ENCODE measurements around the gene KRTAP3-3.

The KRTAP3-3 gene

DNA sequence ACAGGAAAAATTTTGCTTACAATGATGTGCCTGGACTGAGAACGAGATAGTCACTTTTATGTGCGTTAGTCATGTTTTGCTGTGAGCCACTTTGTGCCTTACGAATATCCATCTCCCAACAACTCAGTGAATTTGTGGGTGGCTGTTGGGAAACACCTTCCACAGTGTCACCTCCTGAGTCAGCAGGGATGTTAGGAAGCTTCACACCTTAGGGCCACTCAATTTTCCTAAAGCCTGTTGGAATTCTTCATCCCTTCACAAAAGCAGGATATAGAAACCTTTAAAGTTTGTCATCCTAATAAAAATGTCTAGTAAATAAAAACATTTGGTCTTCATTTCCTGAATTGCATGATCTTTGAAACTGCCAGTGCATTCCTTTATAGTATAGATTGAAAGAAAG, 19.2 kb upstream of the KRTAP3-3 start:
- H2AFZ ChIP-seq (ENCODE audit: low read depth, low read length, severe bottlenecking) = no peak overlapping the region
- no peak overlapping the region for H3K4me3 ChIP-seq (ENCODE audit: insufficient read depth, low read length, poor library complexity, severe bottlenecking)
- H3K27ac ChIP-seq (ENCODE audit: low read depth, low read length) = no peak overlapping the region
- no peaks in the 10 kb centered on the region for H3K9me2 ChIP-seq (replicated peaks; ENCODE audit: insufficient read depth, low read length)
- TF ChIP-seq, protein P1, sequence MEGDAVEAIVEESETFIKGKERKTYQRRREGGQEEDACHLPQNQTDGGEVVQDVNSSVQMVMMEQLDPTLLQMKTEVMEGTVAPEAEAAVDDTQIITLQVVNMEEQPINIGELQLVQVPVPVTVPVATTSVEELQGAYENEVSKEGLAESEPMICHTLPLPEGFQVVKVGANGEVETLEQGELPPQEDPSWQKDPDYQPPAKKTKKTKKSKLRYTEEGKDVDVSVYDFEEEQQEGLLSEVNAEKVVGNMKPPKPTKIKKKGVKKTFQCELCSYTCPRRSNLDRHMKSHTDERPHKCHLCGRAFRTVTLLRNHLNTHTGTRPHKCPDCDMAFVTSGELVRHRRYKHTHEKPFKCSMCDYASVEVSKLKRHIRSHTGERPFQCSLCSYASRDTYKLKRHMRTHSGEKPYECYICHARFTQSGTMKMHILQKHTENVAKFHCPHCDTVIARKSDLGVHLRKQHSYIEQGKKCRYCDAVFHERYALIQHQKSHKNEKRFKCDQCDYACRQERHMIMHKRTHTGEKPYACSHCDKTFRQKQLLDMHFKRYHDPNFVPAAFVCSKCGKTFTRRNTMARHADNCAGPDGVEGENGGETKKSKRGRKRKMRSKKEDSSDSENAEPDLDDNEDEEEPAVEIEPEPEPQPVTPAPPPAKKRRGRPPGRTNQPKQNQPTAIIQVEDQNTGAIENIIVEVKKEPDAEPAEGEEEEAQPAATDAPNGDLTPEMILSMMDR (IDR thresholded peaks at IDR 0.05; ENCODE audit: insufficient read depth, low read length, poor library complexity, severe bottlenecking) = no peak
- TF ChIP-seq EZH2phosphoT487 (conservative IDR thresholded peaks at IDR 0.05; ENCODE audit: low read length) = no peak
- no peaks in the 10 kb centered on the region for H3K27me3 ChIP-seq (ENCODE audit: low read length)
- H3K36me3 ChIP-seq (ENCODE audit: low read length) = no peaks in the 10 kb centered on the region
- H3K9me3 ChIP-seq (ENCODE audit: insufficient read depth, low read length) = no peaks in the 10 kb centered on the region
- no peaks in the 10 kb centered on the region for H3K79me2 ChIP-seq (ENCODE audit: insufficient read depth, low read length)
- no peak overlapping the region for H3K9ac ChIP-seq (ENCODE audit: low read length)
- no peaks in the 10 kb centered on the region for H3F3A ChIP-seq (ENCODE audit: insufficient read depth)
- H3K4me2 ChIP-seq (ENCODE audit: low read depth, low read length, poor library complexity, severe bottlenecking) = no peak overlapping the region
- H4K20me1 ChIP-seq (ENCODE audit: low read depth, low read length) = no peaks in the 10 kb centered on the region

DNA sequence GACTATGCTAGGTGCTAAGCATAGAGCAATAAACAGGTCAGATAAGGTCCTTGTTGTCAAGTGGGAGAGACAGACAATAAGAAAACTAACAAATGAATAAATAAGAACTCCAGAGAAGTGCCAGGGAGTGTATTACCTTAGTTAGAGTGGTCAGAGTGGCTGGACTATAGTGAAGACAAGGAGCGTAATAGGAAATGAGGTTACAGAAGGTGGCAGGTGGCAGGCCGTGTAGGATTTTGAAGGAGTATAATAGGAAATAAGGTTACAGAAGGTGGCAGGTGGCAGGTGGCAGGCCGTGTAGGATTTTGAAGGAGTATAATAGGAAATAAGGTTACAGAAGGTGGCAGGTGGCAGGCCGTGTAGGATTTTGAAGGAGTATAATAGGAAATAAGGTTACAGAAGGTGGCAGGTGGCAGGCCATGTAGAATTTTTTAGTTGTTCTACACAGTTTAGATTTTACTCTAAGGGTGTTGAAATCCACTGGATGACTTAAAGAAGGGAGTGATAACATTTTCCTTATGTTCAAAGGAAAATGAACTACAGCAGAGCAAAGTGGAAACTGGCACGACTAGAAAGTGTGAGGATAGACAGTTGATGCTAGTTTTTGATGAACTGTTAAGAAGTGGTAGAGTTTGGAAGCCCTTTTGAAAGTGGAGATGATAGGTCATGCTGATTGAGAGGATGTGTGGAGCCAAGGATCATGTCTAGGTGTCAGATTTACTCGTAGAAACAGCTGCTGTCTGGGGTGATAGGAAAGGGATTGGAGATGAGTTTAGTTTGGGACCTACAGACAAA, 18.6 kb upstream of the KRTAP3-3 start:
- Histone ChIP-seq H3K9me3 (ENCODE audit: insufficient read depth, low read length) (no peaks in the 10 kb centered on the region), H3F3A (ENCODE audit: insufficient read depth) (no peaks in the 10 kb centered on the region), H3K9me2 (replicated peaks; ENCODE audit: insufficient read depth, low read length) (no peaks in the 10 kb centered on the region), H3K9ac (ENCODE audit: low read length) (no peak overlapping the region), H3K4me2 (ENCODE audit: low read depth, low read length, poor library complexity, severe bottlenecking) (no peak overlapping the region), H3K27me3 (ENCODE audit: low read length) (no peaks in the 10 kb centered on the region), H3K36me3 (ENCODE audit: low read length) (no peaks in the 10 kb centered on the region), H2AFZ (ENCODE audit: low read depth, low read length, severe bottlenecking) (no peak overlapping the region), H3K4me3 (ENCODE audit: insufficient read depth, low read length, poor library complexity, severe bottlenecking) (no peak overlapping the region), H4K20me1 (ENCODE audit: low read depth, low read length) (no peaks in the 10 kb centered on the region), H3K79me2 (ENCODE audit: insufficient read depth, low read length) (no peaks in the 10 kb centered on the region), H3K27ac (ENCODE audit: low read depth, low read length) (no peak overlapping the region)
- TF ChIP-seq, protein P1 (IDR thresholded peaks at IDR 0.05; ENCODE audit: insufficient read depth, low read length, poor library complexity, severe bottlenecking) = no peak
- TF ChIP-seq EZH2phosphoT487 (conservative IDR thresholded peaks at IDR 0.05; ENCODE audit: low read length) = no peak

DNA sequence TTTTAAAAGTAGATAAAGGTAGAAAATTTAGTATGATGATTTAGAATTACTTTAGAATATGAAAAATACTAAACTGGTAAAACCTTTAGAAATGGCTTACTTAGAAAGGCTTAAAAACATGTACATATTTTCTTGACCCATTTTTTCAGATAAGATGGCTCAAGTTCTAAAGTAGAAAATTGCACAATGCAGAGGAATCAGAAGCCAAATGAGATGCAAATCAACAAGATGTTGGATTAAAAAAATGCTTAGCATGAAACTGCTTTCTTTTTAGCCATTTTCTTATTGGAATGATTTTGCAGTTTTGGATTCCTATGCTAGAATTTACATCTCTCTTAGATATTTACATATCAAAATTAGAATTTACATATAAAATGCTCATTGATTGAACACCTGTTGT, 16.5 kb upstream of the KRTAP3-3 start:
- H3K79me2 ChIP-seq (ENCODE audit: insufficient read depth, low read length) = no peaks in the 10 kb centered on the region
- no peak overlapping the region for H2AFZ ChIP-seq (ENCODE audit: low read depth, low read length, severe bottlenecking)
- no peak for TF ChIP-seq EZH2phosphoT487 (conservative IDR thresholded peaks at IDR 0.05; ENCODE audit: low read length)
- TF ChIP-seq, protein P1 (IDR thresholded peaks at IDR 0.05; ENCODE audit: insufficient read depth, low read length, poor library complexity, severe bottlenecking) = no peak
- no peak overlapping the region for H3K4me3 ChIP-seq (ENCODE audit: insufficient read depth, low read length, poor library complexity, severe bottlenecking)
- no peaks in the 10 kb centered on the region for H3K36me3 ChIP-seq (ENCODE audit: low read length)
- H3K9me2 ChIP-seq (replicated peaks; ENCODE audit: insufficient read depth, low read length) = no peaks in the 10 kb centered on the region
- H3K9me3 ChIP-seq (ENCODE audit: insufficient read depth, low read length) = no peaks in the 10 kb centered on the region
- H3F3A ChIP-seq (ENCODE audit: insufficient read depth) = no peaks in the 10 kb centered on the region
- H4K20me1 ChIP-seq (ENCODE audit: low read depth, low read length) = no peaks in the 10 kb centered on the region
- no peaks in the 10 kb centered on the region for H3K27me3 ChIP-seq (ENCODE audit: low read length)
- no peak overlapping the region for H3K9ac ChIP-seq (ENCODE audit: low read length)
- H3K27ac ChIP-seq (ENCODE audit: low read depth, low read length) = no peak overlapping the region
- H3K4me2 ChIP-seq (ENCODE audit: low read depth, low read length, poor library complexity, severe bottlenecking) = no peak overlapping the region

All from SU-DHL-6 (cell line).